Peyer's patch (tissue), 4 donors: Measurements from ENCODE around the gene SCRN1. TPM values are rescaled to one million over a fixed set of nuclear protein-coding genes. Genes with fewer than 3 reads are reported as not detected.

Source experiments
- DNase-seq, 3 donors: peaks; one replicate each; pipeline ENCODE4 v3.0.0-alpha.2; 2017 to 2019
- H3K27ac ChIP-seq, 4 donors: fragments of 200-600 bp; sonication (generic); one replicate each; pipeline ENCODE4 v1.5.1; 2016 to 2019
- H3K27me3 ChIP-seq, 2 donors: fragments of 200-600 bp; sonication (generic); one replicate each; pipeline ENCODE4 v1.5.1; 2019
- H3K36me3 ChIP-seq, 3 donors: fragments of 200-600 bp; sonication (generic); one replicate each; pipeline ENCODE4 v1.5.1; 2016 to 2019
- H3K4me1 ChIP-seq, 4 donors: fragments of 200-600 bp; sonication (generic); one replicate each; pipeline ENCODE4 v1.5.1; 2016 to 2019
- H3K4me3 ChIP-seq, 4 donors: fragments of 200-600 bp; sonication (generic); 1 replicate in 3 of 4; 2 replicates in 1 of 4; pipeline ENCODE4 v1.5.1; 2016 to 2019; ENCODE audit warnings: mild to moderate bottlenecking in 1 of 4
- H3K9me3 ChIP-seq, 4 donors: fragments of 200-600 bp; sonication (generic); one replicate each; pipeline ENCODE4 v1.5.1; 2016 to 2019; ENCODE audit warnings: mild to moderate bottlenecking in 1 of 4
- CTCF ChIP-seq, 6 experiments: fragments of 450-650 bp in 4 of 6; fragments of 200-600 bp in 2 of 6; sonication (generic) in 1 of 6; IDR thresholded peaks; one replicate each; pipeline ENCODE4 v1.5.1; 2017 to 2019; ENCODE audit warnings: antibody characterized with exemption in 6 of 6, mild to moderate bottlenecking in 3 of 6, moderate library complexity in 1 of 6
- POLR2A ChIP-seq, 2 donors: fragments of 450-650 bp; IDR thresholded peaks; one replicate each; pipeline ENCODE4 v1.5.1; 2017; ENCODE audit warnings: antibody characterized with exemption in 2 of 2, mild to moderate bottlenecking in 2 of 2, moderate library complexity in 2 of 2
- total RNA-seq, 4 donors: library from RNA; depleted of rRNA; stranded (reverse); fragments of >200 nt; gene quantifications; one replicate each; pipeline ENCODE4 v1.1.0, GENCODE V29; 2016

Gene SCRN1
- total RNA-seq, 4 donors from 2014 or later, result 3.7 to 34.7 (median 7.4) TPM

- peaks cover 0 to 4% (median 0%) of the 10 kb centered on the region in 3 donors for H3K36me3 ChIP-seq
- H3K9me3 ChIP-seq, result no peaks in the 10 kb centered on the region
Measured at GRCh38 chr7:29948587-29948986, 41.0 kb downstream of the SCRN1 start.

GRCh38 chr7:29946428-29947186, 43.0 kb downstream of the SCRN1 start:
- Histone ChIP-seq H3K9me3 (no peaks in the 10 kb centered on the region), H3K27ac (no peak overlapping the region), H3K4me1 (no peaks in the 10 kb centered on the region), H3K36me3 (peaks cover 0 to 4% (median 0%) of the 10 kb centered on the region in 3 donors), H3K27me3 (no peaks in the 10 kb centered on the region), H3K4me3 (no peak overlapping the region)
- peak in 3 of 6 experiments; percentile 9 to 33 (median 15) for TF ChIP-seq CTCF (IDR thresholded peaks at IDR 0.05)
- TF ChIP-seq POLR2A (IDR thresholded peaks at IDR 0.05), result no peak
- DNase-seq, result no peak

More at GRCh38 chr7:29948587-29948986, 41.0 kb downstream of the SCRN1 start:
- no peak for TF ChIP-seq CTCF (IDR thresholded peaks at IDR 0.05)
- TF ChIP-seq POLR2A (IDR thresholded peaks at IDR 0.05), result no peak
- Histone ChIP-seq H3K4me3 (no peak overlapping the region), H3K27ac (no peak overlapping the region), H3K4me1 (no peaks in the 10 kb centered on the region), H3K27me3 (no peaks in the 10 kb centered on the region)
- DNase-seq, result no peak

GRCh38 chr7:29945259-29945809, 44.3 kb downstream of the SCRN1 start:
- no peaks in the 10 kb centered on the region for H3K27me3 ChIP-seq
- no peaks in the 10 kb centered on the region for H3K4me1 ChIP-seq
- no peak for DNase-seq
- peaks cover 0 to 4% (median 0%) of the 10 kb centered on the region in 3 donors for H3K36me3 ChIP-seq
- TF ChIP-seq POLR2A (IDR thresholded peaks at IDR 0.05) (no peak), CTCF (IDR thresholded peaks at IDR 0.05) (no peak)
- no peak overlapping the region for H3K4me3 ChIP-seq
- no peaks in the 10 kb centered on the region for H3K9me3 ChIP-seq
- H3K27ac ChIP-seq, result no peak overlapping the region

- no peaks in the 10 kb centered on the region for H3K27me3 ChIP-seq
- H3K4me3 ChIP-seq, result no peak overlapping the region
- H3K36me3 ChIP-seq, result peaks cover 0 to 12% (median 0%) of the 10 kb centered on the region in 3 donors
- no peak for DNase-seq
- no peak overlapping the region for H3K27ac ChIP-seq
- TF ChIP-seq POLR2A (IDR thresholded peaks at IDR 0.05) (no peak), CTCF (IDR thresholded peaks at IDR 0.05) (no peak)
- no peaks in the 10 kb centered on the region for H3K9me3 ChIP-seq
- H3K4me1 ChIP-seq, result no peaks in the 10 kb centered on the region
Measured at GRCh38 chr7:29940199-29940598, 49.4 kb downstream of the SCRN1 start.

- H3K36me3 ChIP-seq, result peaks cover 0 to 19% (median 0%) of the 10 kb centered on the region in 3 donors
- TF ChIP-seq CTCF (IDR thresholded peaks at IDR 0.05) (no peak), POLR2A (IDR thresholded peaks at IDR 0.05) (no peak)
- no peak for DNase-seq
- no peak overlapping the region for H3K4me3 ChIP-seq
- H3K27ac ChIP-seq, result no peak overlapping the region
- H3K9me3 ChIP-seq, result no peaks in the 10 kb centered on the region
- no peaks in the 10 kb centered on the region for H3K4me1 ChIP-seq
- H3K27me3 ChIP-seq, result no peaks in the 10 kb centered on the region
Measured at GRCh38 chr7:29937132-29937531, 52.5 kb downstream of the SCRN1 start.
